Measurements from ENCODE around the gene ME1.
"Not testable (repeated sequence)": the region's sequence is repeated elsewhere in the genome, so short reads cannot be mapped to it uniquely, and the experiment has no call there.

Gene ME1

GRCh38 chr6:83352424-83353061 lies 78.3 kb downstream of the ME1 start:
- no peak for DNase-seq (ENCODE audit: low read depth)

DNA sequence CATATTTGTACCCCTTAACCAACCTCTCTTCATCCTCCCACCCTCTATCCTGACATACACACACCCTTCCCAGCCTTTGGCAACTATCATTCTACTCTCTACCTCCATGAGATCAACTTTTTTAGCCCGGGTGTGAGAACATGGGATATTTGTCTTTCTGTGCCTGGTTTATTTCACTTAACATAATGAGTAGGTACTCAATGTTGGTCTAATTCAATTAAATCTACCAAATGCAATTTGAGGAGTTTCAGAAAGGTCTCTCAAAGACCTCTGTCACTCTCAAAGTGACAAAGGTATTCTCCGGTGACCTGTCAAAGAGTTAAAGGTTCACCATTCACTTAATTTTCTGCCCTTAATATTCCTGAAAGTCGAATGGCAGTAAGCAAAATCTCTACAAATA lies 87.7 kb downstream of the ME1 start:
- no peak for DNase-seq (ENCODE audit: low read depth)

DNA sequence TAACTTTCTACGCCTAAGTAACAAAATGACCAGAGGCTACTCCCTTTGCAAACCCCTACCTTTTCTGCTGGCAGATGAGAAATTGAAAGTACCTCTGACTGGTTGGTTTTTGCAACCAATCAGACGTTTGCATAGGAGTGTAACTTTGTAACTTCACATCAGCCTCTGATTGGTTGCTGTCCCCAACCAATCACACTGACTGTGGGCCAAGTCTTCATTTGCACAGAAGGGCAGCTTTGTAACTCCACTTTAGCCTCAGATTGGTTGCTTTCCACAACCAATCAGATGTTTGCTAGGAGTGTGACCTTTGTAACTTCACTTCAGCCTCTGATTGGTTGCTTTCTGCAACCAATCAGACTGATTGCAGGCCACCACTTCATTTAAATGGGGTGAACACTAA lies 89.1 kb downstream of the ME1 start:
- no peak for DNase-seq (ENCODE audit: low read depth)

- DNase-seq (ENCODE audit: low read depth), result not testable (repeated sequence)
These were observed 96.9 kb downstream of the ME1 start for GRCh38 chr6:83333916-83334315.

DNA sequence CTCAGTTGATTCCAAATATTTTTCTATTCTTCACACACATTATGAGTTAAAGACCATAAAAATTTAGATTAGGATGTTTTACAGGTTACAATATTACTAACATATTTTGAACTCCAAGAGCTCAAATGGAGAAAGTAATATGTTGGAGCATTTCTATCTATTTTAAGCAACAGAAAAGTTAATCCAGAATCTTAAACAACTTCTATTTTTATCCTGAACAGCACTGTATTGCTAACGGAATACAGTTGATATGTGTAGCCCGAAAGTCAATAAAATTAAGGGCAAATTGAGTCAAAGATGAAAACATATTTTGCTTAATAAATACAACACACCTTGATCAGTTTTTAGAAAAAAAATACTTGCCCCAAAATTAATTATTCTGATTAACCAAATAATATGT lies 97.4 kb downstream of the ME1 start:
- no peak for DNase-seq (ENCODE audit: low read depth)

DNA sequence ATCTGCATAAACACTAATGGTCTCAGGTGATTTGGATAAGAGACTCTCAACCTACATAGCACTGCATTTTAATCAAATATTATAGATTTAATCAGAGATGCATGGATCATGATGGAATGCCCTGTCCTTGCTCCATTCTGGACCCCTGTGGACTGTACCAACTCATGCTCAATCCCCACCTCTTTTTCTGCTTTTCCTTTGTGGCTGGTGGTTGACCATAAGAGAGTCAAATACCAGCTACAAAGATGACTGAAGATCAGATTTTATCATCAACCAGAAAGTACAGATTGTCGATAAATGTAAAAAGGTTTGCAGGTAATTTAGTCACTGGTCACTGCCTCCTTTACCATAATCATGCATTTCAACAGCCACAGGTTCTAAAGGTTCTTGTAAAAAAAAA lies 116.2 kb downstream of the ME1 start:
- no peak for DNase-seq (ENCODE audit: low read depth)

DNA sequence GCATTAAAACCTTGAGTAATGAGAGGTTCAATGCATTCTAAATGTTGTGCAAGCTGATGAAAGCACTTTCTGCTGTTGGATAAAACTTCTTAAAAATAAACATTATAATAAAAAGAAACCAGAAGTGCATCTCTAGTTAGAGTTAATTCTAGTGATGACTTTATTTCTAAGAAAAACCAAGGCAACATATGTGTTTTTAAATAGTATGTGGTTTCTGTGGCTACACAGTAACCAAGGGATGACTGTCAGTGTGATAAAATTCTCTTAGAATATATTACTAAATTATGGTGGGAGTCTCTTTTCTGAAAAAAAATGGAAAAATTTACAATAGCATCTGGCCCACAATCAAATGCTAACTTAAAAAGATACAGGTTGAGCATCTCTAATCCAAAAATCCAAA lies 117.0 kb downstream of the ME1 start:
- DNase-seq (ENCODE audit: low read depth), result no peak

- DNase-seq (ENCODE audit: low read depth), result peak; percentile 46
These were observed 119.6 kb downstream of the ME1 start for GRCh38 chr6:83311231-83311630.

GRCh38 chr6:83310046-83310445 lies 120.8 kb downstream of the ME1 start:
- DNase-seq (ENCODE audit: low read depth), result no peak

DNA sequence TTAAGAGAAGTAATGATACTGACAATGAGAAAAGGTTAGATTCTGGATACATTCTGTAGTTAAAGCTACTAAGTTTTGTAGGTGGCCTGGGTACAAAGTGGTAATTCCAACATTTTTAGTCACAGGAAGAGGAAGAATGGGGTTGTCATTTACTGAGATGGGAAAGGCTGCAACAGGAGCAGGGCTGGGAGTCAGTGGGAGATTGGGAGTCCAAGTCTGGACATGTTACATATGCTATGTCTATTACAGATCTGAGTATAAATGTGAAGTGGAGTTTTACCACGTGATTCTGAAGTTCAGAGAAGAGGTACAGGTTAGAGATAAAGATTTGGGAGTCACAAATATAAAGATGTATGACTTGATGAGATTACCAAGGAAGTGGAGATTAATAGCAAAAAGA lies 121.5 kb downstream of the ME1 start:
- DNase-seq (ENCODE audit: low read depth), result no peak

GRCh38 chr6:83308833-83309232 lies 122.0 kb downstream of the ME1 start:
- DNase-seq (ENCODE audit: low read depth), result no peak

GRCh38 chr6:83307849-83308248 lies 123.0 kb downstream of the ME1 start:
- DNase-seq (ENCODE audit: low read depth), result no peak

- DNase-seq (ENCODE audit: low read depth), result no peak
These were observed 127.4 kb downstream of the ME1 start for GRCh38 chr6:83303426-83303825.

- no peak for DNase-seq (ENCODE audit: low read depth)
These were observed 136.2 kb downstream of the ME1 start for GRCh38 chr6:83294676-83295075.

DNA sequence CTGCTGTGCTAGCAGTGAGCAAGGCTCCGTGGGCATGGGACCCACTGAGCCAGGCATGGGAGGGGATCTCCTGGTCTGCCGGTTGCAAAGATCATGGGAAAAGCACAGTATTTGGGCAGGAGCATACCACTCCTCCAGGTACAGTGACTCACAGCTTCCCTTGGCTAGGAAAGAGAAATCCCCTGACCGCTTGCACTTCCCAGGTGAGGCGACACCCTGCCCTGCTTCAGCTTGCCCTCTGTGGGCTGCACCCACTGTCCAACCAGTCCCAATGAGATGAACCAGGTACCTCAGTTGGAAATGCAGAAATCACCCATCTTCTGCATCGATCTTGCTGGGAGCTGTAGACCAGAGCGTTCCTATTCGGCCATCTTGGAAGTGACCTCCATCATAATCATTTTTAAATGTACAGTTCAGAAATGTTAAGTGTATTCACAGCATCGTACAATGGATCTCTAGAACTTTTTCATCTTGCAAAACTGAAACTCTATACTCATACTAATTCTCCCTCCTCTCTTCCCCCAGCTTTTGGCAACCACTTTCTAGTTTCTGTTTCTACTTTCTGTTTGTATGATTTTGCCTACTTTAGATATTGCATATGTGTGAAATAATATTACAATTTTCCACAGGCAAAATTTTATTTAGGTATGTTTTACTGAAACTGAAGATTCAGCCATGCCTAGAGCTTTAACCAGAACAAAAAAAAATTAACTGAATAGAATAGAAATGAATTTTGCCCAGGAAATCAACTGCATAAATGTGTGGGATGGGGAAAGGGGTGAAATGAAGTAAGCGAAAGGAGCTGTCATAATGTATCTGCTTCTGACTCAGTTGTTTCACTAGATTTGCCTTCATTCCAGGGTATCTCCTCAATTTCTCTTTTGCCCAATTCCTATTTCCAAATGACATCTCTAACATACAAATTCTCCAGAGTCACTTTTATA lies 137.7 kb downstream of the ME1 start:
- peak; percentile 3 for DNase-seq (ENCODE audit: low read depth)

DNA sequence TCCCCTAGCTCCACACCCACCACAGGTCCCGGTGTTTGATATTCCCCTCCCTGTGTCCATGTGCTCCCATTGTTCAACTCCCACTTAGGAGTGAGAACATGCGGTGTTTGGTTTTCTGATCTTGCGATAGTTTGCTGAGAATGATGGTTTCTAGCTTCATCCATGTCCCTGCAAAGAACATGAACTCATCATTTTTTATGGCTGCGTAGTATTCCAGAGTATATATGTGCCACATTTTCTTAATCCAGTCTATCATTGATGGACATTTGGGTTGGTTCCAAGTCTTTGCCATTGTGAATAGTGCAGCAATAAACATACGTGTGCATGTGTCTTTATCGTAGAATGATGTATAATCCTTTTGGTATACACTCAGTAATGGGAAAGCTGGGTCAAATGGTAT lies 143.6 kb downstream of the ME1 start:
- not testable (repeated sequence) for DNase-seq (ENCODE audit: low read depth)

DNA sequence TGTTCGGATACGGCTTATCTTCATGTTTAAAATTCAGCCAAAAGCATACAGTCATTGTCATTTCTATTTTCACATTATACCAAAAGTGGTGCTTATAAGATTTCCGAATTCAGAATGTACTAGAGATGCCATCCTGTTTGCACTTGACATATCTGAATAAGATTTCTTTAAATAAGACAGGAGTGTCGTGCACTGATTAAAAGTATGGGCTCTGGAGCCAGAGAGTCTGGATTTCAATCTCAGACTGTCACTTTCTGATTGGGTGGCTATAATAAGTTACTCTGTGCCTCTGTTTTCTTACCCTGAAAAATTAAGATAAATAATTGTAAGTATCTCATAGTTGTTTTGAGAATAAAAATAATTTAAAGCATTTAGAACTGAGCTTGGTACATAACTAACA lies 144.9 kb downstream of the ME1 start:
- no peak for DNase-seq (ENCODE audit: low read depth)

GRCh38 chr6:83273596-83273995 lies 157.3 kb downstream of the ME1 start:
- DNase-seq (ENCODE audit: low read depth), result peak; percentile 62

DNA sequence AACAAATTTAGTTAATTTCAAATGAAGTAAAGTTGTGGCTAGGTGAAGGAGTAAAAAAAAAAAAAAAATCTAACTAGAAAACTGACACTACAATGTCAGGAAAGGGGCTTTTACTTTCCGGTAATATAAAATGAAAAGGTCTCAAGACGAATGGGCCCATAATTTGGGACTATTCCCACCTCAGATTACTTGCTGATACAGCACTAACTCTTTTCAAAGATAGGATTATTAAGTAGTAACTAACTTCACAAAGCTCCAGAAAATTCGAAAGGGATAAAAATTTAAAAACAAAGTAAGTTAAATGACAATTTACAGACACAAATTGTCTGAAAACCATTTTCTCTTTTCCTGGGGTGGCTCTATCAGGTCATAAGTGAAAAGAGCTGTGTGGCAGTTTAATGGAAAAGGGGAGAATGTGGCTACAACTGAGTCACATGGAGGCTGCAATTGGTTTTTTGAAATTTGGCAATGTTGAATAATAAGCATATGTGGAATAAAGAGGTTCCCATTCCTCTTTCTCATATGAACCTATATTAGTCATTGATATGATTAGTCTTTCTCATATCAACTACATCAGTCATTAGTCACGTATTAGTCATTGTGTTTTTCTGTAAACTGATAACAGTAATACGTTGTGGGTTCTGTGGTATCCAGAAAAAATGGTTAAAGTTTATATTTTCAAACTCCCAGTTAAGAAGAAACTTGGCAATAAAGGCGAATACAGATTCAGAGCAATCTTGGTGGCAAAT lies 159.7 kb downstream of the ME1 start:
- peak; percentile 44 for DNase-seq (ENCODE audit: low read depth)

DNA sequence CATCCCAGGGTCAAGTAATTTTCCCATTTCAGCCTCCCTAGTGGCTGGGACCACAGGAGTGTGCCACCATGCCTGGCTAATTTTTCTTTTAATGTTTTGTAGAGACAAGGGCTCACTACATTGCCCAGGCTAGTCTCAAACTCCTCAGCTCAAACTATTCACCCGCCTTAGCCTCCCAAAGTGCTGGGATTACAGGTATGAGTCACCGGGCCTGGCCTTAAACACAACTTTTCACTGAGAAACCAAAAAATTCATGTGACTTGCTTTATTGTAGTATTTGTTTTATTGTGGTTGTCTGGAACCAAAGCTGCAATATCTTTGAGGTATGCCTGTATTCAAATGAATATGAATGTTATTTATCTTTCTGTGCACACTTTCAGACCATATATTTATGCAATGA lies 165.5 kb downstream of the ME1 start:
- DNase-seq (ENCODE audit: low read depth), result peak; percentile 5

DNA sequence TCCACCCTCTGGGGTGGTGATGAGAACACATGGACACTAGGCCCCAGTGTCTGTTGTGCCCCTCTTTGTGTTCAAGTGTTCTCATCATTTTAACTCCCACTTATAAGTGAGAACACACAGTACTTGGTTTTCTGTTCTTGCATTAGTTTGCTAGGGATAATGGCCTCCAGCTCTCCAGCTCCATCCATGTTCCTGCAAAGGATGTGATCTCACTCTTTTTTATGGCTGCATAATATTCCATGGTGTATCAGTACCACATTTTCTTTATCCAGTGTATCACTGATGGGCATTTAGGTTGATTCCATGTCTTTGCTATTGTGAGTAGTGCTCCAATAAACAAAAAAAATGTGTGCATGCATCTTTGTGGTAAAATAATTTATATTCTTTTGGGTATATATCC lies 170.3 kb downstream of the ME1 start:
- no peak for DNase-seq (ENCODE audit: low read depth)

GRCh38 chr6:83258517-83258916 lies 172.3 kb downstream of the ME1 start:
- DNase-seq (ENCODE audit: low read depth), result no peak

GRCh38 chr6:83257791-83258190 lies 173.1 kb downstream of the ME1 start:
- DNase-seq (ENCODE audit: low read depth), result no peak
